HG03280 (cell line): ENCODE results near the gene ADCYAP1.

Experiments used
- ATAC-seq: cut with Tn5 transposase; IDR thresholded peaks from one replicate; pipeline ENCODE4 v1.9.1; 2021; ENCODE audit warnings: mild to moderate bottlenecking, moderate library complexity; ENCODE audit not compliant: unreplicated experiment

ADCYAP1 gene

DNA sequence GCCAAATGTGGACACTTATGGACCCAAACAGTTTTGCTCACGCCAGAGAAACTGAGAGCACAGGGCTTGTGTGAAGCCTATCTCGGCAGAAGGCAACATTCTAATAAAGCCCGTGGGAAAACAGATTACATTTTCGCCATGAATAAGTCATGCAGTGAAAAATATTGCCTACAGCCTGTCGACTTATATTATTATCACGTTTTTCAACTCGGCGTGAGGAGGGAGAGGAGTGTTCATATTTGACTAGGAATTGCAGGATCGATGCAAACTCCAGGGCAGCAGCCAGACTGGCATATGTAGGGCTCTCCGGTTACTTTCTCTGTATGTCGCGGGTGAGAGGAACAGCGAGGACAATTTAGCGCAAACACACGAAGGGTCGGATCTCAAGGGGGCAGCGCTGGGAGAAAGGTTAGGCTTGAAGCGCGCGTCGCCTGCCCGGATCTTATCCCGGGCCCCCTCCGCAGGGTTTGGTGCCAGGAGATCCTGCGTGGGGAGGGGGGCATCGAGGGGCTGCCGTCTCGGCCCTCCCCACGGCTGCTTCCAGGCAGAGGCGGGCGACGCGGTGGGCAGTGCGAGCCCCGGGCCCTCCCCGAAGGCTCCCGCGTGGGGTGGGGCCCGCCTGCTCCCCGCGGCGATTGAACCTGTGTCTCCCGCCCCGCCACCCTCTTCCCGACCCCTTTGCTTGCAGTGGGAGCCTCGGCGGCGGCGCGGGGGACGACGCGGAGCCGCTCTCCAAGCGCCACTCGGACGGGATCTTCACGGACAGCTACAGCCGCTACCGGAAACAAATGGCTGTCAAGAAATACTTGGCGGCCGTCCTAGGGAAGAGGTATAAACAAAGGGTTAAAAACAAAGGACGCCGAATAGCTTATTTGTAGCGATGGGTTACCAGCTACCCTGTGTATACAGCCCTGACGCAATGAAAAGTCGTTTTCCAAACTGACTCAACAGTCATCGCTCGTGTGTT is 4.4 kb downstream of the ADCYAP1 start:
- ATAC-seq, result no peak

DNA sequence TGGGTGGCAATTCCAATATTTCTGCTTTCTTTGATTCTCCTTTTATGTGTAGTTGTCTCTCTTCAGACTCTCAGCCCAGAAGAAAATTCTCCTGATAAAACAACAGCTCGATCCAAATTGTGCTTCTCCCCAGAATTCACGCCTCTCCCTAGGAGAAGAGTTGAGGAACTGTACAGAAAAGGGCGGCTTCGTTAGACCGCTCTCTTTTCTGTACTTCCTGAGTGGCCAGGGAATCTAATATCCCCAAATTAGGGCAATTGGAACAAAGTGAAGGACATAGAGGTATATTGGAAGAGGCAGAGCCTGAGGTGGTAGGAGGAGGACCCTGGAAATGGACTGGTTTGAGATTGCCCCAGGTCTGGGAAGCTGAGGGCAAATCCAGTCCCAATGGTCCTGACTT is 5.6 kb downstream of the ADCYAP1 start:
- ATAC-seq, result no peak

GRCh38 chr18:911025-911424 is 6.4 kb downstream of the ADCYAP1 start:
- no peak for ATAC-seq

DNA sequence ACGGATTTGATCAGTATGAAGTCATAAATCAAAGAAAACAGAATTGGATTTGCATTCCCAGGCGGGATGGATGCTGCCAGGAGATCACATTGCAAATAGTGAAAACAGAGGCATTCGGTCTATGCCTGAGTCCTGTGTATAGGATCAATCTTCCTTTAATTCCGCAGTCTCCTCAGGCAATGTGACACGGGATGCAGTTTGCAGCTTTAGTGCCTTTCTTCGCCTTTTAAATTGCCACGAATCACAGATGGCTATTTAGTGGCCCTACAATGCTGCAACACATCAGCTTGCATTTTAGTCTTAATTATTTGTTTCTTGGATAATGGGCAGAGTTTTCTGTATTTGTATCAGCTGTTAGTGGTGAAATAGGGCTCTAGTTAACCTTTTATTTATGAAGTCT is 6.8 kb downstream of the ADCYAP1 start:
- no peak for ATAC-seq

- ATAC-seq, result no peak
Measured at GRCh38 chr18:916562-916961, 11.9 kb downstream of the ADCYAP1 start.

GRCh38 chr18:919078-919477 is 14.4 kb downstream of the ADCYAP1 start:
- ATAC-seq, result no peak

GRCh38 chr18:923144-923866 is 18.6 kb downstream of the ADCYAP1 start:
- no peak for ATAC-seq

DNA sequence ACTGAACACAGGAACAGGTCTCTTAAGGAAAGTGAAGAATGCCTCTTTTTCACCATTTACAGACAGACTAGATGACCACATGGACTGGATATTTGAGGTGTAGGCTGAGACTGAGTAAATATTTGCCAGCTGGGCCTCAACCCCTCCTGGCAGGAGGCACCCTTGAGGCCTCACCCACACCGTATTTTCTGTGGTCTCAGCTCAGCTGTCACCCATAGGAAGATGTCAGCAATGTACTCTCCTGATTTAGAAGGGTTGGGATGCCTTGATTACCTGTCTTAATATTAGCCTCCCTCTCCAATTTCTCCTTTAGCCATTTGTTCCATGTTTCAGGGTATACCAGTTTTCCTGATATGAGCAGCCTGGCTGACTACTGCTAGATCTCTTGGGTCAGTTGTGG is 20.3 kb downstream of the ADCYAP1 start:
- no peak for ATAC-seq

GRCh38 chr18:926946-927345 is 22.3 kb downstream of the ADCYAP1 start:
- no peak for ATAC-seq

DNA sequence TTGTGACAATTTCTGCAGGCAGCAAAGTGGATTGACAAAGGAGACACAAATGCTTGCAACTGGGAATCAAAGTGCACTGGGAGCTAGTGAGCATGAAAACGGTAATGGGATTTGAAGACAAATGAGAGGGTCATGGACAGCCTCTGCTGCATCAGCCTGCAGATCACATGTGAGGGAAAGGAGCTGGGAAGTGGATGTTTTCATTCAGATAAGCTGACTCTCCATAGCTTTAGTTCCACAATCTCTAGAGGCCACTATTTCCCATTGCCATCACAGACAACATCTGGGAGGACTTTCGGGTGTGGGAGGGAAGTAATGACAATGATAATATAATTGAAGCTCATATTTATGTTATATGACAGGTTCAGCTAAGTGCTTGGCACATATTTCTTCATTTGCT is 28.4 kb downstream of the ADCYAP1 start:
- ATAC-seq, result no peak

- no peak for ATAC-seq
Measured at GRCh38 chr18:934518-935133, 30.0 kb downstream of the ADCYAP1 start.

DNA sequence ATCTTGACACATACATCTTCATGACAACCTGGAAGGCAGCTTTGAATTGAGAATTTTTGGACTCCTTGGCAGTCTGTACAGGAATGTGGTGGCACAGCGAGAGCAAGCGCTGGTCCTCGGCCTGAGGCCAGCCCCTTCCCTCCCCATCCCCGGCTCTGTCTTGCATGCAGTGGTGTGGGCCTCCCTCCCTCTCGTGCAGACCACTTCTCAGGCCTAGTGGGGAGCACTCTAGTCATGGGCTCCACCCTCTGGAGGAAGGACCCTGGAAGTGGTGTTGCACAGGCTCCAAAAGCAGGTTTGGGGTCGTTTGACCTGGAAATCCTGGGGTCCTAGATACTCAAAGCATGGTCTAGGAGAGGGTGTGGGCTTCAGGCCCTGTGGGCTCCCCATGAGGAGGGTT is 32.3 kb downstream of the ADCYAP1 start:
- ATAC-seq, result no peak

DNA sequence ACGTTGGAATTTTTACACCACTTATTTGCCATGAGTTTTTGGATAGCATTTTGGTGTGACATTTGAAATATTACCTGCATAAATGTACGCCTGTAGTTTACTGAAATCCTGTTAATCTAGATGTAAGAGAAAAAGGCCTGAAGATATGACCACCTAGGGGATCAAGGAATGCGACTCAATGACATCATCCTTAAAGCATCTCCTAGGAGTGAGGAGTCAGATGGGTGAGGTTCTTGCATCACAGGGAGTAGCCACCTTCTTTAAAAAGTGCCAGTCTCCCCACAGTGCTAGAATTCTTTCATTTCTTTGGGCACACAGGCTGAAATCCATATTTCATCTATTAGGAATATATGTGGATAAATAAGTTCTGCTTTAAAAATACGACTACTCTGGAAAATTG is 34.5 kb downstream of the ADCYAP1 start:
- no peak for ATAC-seq

DNA sequence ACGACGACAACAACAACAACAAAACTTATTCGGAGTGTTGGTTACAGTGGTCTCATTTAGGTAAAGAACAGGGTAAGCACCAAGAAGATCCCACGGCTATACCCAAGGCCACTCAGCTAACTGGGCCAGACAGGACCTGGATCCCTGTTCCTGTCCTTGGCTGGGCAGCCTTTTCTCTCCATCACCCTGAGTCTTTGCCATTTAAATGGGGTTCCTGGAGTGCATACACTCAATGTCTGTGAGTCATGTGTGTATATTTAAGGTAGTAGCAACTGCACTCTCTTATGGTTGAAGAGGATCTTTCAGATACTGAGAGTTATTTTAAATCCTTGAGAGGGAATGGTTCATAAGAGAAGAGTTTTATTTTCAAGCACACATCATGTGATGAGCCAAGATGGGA is 35.3 kb downstream of the ADCYAP1 start:
- no peak for ATAC-seq

DNA sequence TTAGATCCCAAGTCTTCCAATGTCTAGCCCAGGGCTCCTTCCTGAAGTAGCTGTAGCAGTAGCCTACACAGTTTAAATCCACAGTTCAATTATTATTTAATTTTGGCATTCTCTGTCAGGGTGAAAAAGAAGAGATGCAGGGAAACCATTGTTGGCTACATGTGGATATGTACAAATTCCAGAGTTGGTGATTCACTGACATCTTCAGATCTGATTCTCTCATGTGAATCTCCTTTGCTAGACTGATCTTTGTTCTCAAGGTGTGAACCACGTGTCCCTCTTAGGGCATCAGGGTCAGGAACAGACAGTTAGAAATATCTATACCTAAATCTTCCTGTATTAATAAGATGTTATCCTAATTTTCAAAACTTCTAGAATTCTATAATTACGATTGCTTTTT is 36.7 kb downstream of the ADCYAP1 start:
- ATAC-seq, result no peak

DNA sequence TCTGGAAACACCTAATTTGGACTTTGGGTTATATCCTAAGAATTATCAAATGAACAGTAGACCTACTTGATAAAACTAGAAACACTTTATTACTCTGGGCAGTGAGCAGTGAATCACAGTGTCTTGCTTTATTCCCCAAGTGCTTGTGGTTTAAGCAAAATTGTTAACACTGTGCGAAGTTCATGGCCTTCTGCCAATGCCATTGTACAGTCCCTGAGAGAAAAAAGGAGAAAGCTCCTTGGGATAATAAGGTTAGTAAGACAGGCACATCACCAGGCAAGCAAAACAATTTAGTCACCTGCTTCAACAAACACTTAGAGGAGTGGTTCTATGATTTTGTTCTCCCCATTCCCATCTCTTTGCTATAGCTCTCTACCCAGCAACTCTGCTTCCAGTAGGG is 39.8 kb downstream of the ADCYAP1 start:
- ATAC-seq, result no peak

DNA sequence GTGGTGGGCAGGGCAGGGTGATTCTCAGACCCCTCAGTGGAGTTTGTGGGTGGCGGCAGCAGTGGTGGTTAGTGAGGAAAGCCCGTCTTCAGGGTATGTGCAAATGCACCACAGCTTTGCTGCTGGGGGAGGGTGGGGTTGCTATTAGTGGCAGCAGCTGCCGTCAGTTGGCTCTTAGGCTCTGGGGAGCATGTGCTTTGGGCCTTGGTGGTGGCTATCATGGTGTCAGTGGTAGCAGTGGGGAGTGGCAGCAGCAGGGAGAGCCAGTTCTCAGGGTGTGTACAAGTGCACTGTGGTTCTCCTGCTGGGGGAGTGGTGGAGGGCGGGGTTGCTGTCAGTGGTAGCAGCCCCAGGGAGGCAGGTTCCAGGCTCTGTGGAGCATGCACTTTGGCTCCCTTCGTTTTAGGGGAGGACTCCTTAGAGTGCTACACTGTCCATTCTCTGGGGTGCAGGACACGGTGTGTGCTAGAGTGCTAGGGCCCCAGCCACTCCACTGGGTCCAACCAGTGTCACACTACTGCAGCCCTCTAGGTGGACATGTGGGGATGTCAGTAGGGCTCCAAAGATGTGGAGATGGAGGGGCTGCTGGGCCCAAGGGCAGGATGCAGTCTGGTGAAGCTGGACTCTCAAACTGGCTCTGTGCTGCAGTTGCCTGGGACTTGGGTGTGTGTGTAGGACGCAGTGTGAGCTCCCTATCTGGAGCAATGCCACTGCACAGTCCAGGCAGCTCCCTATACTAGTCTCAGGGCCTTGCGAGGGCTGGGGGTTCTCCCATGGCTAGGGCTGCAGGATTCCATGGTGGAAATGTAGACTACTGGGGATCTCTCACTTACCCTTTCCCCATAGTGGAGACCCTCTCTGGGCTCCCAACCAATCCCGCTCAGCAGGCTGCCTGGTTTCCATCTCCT is 45.3 kb downstream of the ADCYAP1 start:
- no peak for ATAC-seq

DNA sequence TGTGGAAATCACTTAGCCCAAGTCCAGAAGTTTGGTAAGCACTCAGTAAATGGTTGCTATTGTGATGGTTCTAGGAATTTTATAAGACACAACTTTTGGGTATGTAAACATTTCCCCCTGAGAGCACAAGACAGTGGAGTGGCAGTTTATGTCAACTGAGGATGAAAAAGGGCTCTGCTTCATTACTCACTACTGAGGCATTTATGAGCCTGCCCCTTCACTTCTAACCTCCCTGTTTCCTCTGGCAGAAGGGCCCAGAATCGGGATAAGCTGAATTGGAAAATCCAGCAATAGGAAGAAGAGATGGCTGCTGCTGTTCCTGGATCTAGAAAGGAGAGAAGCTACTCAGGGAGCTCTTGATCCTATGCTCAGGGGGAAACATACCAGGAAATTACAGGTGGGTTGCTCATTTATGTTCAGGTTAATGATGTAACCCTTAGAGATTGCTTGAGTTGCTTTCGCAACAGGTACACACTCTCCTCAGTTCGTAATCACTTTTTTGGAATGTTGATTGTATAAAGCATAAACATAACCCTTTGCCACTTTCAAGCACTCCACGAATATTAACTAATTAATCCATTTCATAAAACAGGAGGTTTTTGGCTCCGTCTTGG is 46.3 kb downstream of the ADCYAP1 start:
- ATAC-seq, result no peak

GRCh38 chr18:955384-956066 is 50.9 kb downstream of the ADCYAP1 start:
- ATAC-seq, result no peak

- ATAC-seq, result no peak
Measured at GRCh38 chr18:957829-958228, 53.2 kb downstream of the ADCYAP1 start.
